GM19239 (cell line): Measurements from ENCODE around the gene MPP2.
"Not testable (repeated sequence)": the region's sequence is repeated elsewhere in the genome, so short reads cannot be mapped to it uniquely, and the experiment has no call there.

ENCODE experiments used
- DNase-seq: peaks from one replicate; pipeline ENCODE4 v3.0.0; 2011; ENCODE audit warnings: low spot score; ENCODE audit not compliant: insufficient read length
- FAIRE-seq: peaks from 2 replicates; lab custom pipeline; 2011; peaks lifted over from hg19 to GRCh38; lab: Jason Lieb, UNC

The MPP2 gene

DNA sequence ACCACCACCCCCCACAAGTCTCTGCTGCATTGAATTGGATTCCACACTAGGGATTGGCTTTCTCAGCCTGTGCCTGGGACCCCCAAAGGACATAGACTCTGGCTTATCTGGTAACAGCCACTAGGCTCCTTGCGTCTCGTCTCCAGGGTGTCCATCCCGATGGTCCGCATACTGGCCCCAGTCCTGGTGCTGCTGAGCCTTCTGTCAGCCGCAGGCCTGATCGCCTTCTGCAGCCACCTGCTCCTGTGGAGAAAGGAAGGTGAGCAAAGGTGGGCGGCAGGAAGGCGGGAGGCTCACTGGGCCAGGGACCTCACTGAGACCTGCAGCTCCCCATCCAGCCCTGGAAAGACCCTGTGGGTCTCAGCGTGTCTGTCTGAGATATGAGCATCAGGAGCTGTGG lies 52.3 kb downstream of the MPP2 start:
- no peak for FAIRE-seq
- no peak for DNase-seq

DNA sequence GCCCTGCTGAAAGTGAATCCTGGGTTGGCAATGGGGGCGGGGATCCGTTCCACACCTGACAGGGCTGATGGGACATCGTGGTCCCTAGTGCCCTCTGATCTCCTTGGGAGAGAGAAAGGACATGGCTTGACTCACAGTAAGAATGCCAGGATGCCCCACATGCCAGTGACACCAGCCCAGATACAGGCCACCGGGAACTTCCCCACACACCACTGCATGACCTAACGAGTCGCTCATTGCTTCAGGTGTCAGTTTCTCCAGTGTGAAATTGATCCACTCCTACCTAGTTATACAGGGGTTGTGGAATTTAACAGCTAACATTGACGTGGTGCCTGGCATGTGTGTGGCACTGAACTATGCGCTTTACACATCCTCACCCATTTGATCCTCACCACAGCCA lies 52.8 kb downstream of the MPP2 start:
- no peak for FAIRE-seq
- DNase-seq = no peak

DNA sequence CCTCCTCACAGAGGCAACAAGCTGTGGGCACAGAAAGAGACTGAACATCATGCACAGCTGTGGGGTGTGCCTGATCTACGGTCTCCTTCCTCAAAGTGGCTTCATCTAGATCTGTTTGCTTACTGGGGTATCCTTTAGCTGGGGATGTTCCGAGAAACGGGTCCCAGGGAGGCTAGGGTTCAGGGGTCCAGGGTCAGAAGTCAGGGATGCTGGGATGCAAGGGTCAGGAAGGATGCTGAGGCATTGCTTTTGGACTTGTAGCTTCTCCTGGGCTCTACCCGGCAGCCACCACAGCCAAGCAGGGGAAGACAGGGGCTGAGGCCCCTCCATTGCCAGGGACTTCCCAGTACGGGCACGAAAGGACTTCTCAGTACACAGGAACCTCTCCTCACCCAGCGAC lies 53.8 kb downstream of the MPP2 start:
- DNase-seq (no peak), FAIRE-seq (no peak)

DNA sequence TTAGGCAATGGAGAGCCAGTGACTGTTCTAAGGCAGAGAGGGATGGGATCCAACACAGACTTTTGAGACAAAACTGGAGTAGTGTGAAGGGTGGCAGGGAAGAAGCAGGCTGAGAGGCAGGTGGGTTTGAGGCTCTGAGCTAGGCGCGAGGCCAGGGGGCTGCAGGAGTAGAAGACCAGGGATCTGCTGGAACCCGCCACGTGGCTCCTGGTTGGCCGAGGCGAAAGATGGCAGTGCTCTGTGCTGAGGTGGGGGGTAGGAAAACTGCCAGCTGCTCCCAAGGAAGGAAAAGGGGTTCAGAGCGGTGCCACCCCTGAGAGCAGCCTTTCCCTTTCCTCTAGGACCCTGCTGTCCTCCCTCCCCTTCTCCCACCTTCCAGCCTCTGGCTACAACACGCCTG lies 54.8 kb downstream of the MPP2 start:
- no peak for FAIRE-seq
- no peak for DNase-seq

DNA sequence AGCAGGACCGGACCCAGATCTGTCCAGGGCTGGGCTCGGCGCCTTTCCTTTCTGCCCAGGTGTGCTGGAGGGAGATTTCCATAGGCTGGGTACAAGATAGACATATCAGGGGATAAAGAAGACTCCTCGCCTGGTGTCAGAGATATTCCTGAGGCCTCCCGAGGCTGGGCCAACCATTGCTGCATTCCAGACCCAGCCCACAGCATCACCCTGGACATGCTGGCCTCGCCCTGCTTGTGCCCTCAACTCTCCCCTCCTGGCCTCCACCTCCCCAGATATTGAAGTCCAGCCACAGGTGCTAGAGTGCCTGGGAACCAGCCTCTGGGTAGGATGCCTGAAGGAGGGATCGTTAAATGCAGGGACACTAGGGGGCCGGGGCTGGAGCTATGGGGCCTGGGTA lies 58.2 kb downstream of the MPP2 start:
- no peak for FAIRE-seq

DNA sequence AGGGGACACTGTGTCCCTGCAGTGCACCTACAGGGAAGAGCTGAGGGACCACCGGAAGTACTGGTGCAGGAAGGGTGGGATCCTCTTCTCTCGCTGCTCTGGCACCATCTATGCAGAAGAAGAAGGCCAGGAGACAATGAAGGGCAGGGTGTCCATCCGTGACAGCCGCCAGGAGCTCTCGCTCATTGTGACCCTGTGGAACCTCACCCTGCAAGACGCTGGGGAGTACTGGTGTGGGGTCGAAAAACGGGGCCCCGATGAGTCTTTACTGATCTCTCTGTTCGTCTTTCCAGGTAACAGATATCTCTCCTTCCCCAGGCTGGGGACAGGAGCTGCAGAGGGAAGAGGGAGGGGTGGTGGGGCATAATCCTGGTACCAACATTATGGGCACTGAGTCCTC lies 58.7 kb downstream of the MPP2 start:
- FAIRE-seq (no peak), DNase-seq (no peak)

More for the DNA sequence above, 58.2 kb downstream of the MPP2 start:
- DNase-seq = no peak

DNA sequence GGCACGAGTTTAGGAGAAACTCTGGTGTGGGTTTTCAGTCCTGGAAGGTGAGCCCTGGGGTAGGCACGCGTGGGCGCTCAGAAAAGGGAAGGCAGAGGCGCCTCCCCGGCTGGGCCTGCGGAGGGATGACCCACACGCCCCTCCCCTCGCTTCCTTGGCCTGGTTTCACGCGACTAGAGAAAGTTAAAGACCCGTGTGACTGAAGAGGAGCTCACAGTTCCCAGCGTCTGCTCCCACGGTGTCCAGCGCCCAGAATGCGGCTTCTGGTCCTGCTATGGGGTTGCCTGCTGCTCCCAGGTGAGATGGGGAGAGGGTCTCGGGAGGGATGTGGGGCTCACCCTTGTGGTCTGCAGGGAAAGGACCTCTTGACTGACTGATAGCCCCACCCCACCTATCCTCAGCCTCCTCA lies 60.4 kb downstream of the MPP2 start, which contains the start of gene CD300LG:
Gene CD300LG, plus strand, starts transcription at position 214 of the 409 bp plus-strand sequence. Its CDS starts 41 bp downstream, at position 255.
- DNase-seq (no peak), FAIRE-seq (no peak)

DNA sequence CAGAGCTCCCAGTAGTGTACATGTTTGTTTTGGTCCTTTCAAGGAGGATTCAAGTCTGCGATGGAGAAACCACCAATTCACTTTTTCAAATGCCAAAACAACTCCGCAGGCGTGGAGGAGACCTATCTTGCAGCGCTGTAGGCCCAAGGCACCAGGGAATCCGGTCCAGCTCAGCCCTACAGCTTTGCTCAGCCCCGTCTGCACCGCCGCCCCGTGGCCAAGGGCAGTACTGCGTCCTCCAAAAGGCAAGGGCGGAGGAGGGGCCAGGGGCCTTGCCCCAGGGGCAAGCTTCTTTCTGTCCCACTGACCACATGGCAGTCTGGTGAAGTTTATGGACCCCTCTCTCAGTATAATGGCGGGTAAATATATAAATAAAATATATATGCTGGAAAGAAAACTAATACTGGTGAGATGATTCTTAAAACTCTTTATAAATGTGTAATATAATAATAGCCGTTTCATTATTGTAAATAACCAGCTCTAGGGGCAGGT lies 61.1 kb downstream of the MPP2 start:
- FAIRE-seq (peak; percentile 73), DNase-seq (peak; percentile 90)

DNA sequence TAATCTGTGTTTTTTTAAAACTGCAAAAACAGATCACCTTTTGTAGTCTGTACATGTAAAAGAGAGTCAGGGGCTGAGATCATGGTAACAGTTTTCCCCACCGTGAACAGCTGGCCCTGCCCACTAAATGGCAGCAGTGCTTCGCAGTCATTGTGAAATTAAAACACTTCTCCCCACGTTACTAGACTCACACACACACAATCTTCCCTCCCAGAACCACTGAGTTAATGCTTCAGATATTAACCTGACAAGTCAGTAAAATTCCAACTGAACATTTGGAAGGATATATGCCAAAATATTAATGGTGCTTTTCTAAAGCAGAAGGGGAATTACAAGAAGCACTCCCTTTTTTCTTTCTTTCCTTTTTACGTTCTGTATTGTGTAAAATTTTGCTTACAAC lies 61.6 kb downstream of the MPP2 start:
- DNase-seq = no peak
- no peak for FAIRE-seq

DNA sequence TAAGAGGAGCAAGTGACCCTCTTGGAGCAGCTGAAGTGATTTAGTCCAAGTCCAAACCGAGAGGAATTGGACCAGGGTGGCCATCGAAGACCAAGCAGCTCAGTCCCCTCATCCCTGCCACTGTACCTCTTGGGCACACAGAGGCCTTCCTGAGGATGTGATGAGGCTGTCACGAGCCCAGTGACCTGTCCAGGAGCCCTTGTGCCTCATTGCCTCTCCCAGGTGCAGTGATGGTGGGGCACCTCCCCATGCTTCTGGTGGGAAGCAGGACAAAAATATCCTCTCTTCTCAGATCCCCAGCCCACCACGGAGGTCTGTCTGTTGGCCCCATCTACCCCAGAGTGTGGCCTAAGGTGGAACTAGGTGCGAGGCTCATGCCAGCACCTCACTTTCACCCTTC lies 63.1 kb downstream of the MPP2 start:
- no peak for FAIRE-seq
- no peak for DNase-seq

DNA sequence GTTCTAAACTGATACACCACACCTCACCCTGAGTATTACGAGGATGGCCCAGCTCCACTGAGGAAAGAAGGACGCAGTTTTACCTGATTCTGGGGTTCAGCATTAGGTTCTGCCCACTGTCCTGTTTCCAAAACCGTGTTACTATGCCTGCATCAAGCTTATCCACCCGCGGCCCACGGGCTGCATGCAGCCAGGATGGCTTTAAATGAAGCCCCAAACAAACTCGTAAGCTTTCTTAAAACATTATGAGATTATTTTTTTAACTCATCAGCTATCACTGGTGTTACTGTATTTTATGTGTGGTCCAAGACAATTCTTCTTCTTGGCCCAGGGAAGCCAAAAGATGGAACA lies 64.4 kb downstream of the MPP2 start:
- no peak for DNase-seq
- FAIRE-seq = no peak

DNA sequence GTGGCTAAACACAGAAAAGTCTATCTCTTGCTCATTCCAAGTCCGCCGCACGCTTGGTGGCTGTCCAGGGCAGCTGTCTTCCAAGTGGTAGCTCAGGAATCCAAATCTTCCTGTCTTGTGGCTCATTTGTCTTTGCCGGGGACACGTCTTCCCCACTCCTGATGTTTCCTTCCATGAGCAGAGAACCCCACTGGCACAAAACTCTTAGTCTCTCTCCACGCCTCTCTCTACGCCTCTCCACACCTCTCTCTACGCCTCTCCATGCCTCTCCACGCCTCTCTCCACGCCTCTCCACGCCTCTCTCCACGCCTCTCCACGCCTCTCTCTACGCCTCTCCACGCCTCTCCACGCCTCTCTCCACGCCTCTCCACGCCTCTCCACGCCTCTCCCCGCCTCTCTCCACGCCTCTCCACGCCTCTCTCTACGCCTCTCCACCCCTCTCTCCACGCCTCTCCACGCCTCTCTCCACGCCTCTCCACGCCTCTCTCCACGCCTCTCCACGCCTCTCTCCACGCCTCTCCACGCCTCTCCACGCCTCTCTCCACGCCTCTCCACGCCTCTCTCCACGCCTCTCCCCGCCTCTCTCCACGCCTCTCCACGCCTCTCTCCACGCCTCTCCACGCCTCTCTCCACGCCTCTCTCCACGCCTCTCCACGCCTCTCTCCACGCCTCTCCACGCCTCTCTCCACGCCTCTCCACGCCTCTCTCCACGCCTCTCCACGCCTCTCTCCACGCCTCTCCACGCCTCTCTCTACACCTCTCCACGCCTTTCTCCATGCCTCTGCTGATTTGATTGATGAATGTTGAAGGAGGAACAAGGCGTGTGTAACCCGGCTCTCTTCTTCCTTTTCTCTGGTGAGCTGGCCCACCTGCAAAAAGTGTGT lies 65.0 kb downstream of the MPP2 start:
- DNase-seq, FAIRE-seq: not testable (repeated sequence)

DNA sequence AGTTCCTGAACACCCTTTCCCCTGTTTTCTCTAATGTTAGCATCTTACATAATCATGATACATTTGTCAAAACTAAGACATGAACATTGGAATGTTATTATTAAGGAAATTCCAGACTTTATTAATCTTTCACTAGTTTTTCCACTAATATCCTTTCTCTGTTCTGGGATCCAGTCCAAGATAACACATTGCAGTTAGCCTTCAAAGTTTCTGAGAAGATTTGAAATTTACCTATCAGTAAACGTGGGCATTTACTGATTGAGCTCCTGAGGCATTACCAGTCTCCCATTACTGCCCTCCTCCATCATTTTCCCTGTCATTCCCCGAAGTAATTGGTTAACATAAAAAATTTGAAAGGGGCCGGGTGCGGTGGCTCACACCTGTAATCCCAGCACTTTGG lies 66.1 kb downstream of the MPP2 start:
- DNase-seq (no peak), FAIRE-seq (no peak)

DNA sequence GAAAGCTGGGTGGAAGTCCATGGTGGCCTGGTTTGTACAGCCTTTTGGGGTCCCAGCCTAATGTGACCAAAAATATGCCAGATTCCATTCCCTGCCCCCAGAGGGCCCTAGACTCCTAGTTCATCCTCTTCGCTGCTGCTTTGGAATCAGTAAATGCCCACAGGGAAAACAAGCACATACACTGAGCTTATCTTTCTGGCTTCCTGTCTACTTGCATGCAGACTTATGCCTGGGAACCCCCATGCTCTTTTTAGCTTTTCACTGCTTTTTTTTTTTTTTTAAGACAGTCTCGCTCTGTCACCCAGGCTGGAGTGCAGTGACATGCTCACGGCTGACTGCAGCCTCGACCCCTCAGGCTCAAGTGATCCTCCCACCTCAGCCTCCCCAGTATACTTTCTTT lies 66.5 kb downstream of the MPP2 start:
- DNase-seq (no peak), FAIRE-seq (no peak)

DNA sequence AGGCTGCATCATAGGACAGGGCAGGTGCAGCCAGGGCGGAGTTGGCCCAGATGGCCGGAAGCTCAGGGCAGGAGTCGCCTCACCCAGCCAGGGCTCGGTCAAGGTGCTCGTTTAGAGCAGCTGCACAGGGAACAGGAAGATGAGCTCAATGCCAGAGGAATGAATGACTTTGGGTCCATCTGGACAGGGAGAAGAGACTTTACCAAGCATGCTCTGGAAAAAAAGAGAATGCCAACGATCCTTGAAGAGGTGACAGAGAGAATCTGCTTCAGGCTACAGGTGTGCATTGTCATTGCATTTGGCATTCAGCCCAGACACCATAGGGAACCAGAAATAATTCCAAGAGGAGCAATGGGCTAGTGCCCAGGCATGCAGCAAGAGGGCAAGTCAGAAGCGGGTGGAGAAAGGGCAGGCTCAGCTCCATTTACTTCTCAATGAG lies 67.6 kb downstream of the MPP2 start:
- no peak for FAIRE-seq

DNA sequence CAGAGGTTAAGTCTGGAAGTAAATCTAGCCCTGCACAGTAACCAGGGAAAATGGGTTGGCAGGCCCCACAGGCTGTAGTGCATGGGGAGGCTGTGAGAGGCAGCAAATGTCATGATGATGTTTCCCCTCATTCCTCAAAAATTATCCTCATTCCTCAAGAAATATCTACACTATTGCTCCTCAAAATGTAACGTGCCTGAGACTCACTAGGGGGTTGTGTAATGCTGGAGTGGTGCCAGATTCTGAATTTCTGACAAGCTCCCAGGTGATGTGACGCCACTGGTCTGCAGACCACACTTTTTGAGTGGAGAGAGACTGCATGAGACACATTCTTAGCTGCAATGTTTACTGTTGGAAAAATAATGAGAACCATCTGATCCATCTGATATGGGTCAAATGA lies 73.2 kb downstream of the MPP2 start:
- FAIRE-seq (no peak), DNase-seq (no peak)

More for the DNA sequence above, 67.6 kb downstream of the MPP2 start:
- DNase-seq = no peak

DNA sequence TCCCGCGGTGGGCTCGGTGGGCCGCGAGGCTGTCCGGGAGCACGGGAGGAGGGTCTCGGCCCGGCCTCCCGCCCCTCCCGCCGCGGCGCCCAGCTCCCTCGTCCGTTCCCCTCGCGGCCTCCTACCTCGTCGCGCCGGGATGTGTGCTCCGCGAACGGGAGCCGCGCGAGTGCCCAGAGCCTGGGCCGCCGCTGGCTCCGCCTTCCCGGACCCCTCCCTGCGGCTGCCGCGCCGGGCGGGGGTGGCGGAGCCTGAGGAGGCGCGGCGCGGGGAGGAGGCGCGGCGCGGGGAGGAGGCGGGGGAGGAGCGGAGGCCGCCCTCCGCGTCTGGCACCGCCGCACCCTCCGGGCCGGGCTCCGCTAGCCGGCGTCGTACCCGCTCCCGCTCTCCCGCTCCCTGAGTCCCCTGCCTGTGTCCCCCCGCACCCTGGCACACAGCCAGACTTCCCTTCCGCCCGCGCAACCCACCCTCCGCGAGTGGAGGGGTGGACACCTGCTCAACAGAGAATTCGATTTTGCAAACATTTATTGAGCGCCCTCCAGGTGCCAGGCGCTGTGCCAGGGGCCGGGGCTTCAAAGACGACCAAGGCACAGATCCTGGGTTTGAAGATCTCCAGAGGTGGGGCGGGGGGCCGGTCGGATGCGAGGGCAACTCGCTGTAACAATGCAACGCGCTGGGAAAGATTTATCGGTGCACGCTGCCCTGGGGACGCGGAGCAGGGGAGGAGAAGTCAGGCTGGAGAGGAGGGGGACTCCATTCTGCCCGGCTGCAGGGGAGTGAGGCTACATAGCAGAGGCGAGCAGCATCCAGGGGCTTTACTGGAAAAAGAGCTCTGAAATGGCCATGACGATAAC lies 74.1 kb downstream of the MPP2 start, which contains the start of gene MPP3:
Gene MPP3, minus strand, starts transcription at position 171 of the 854 bp plus-strand sequence. CDS start 1,240 bp downstream, outside the sequence.
- FAIRE-seq = no peak

DNA sequence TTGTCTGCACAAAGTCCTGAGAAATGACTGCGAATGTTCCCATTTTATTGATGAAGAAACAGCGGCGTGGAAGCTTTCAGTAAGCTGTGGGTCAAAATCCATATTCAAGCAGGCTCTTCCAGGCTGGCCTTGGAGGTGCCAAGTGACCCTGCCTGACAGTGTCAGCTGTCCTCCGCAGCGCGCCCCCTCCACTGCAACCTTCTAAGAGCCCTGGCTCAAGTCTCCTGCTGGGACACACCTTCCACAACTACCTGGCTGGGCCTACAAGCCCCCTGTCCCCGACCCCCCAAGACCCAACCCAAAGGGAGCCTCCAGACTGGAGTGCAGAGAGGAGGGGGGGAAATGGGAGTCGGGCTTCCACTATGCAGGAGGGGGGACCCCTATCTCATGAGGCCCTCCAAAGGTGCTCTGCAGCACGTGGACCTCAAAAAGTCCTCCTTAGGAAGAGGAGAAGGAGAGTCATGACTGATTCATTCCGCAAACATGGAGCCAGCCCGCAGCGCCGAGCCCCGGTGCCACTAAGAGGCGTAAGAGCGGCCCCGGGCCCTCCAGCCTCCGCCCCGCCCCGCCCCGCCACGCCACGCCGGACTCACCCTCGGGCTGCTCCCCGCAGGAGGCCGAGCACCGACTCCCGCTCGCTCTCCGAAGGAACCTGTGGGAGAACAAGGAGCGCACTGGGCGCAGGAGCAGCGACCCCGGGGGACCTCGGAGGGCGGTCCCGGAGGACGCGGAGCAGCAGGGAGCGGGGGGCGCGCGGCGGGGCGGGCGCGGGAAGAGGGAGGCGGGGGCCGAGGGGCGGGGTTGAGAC lies 75.0 kb downstream of the MPP2 start:
- DNase-seq (no peak), FAIRE-seq (no peak)

More for the DNA sequence above, 74.1 kb downstream of the MPP2 start, which contains the start of gene MPP3:
- DNase-seq = no peak

DNA sequence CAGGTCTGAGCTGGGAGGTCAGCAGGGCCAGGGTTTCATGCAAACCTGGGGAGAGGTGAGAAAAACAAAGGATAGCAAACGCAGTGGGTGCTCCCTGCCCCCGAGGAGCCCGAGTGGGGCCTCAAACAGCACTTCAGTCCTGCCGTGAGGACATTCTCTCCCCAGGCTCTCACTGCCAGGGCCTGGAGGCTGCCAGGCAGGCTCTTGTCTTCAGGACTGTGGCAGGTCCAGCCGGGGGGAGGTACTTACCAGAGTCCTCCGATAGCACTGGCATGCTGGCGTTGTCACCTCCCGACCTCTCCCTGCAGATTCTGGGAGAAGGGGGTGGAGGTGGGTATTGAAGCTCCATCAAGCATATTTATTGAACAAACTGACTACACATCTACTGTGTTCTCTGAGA lies 75.7 kb downstream of the MPP2 start:
- DNase-seq = no peak
- FAIRE-seq = no peak
